ENCODE data around the gene MTM1.

- TF ChIP-seq ZNF513 (tag by site-specific recombination; IDR thresholded peaks at IDR 0.05) (no peak), ZNF426 (tag by site-specific recombination; IDR thresholded peaks at IDR 0.05) (no peak), CTCF (tag by site-specific recombination; IDR thresholded peaks at IDR 0.05) (no peak), REPIN1 (tag by site-specific recombination; IDR thresholded peaks at IDR 0.05; ENCODE audit: low read depth) (no peak), ZNF202 (tag by site-specific recombination; IDR thresholded peaks at IDR 0.05; ENCODE audit: borderline replicate concordance) (no peak), SP2 (tag by site-specific recombination; IDR thresholded peaks at IDR 0.05) (no peak)
Observed at GRCh38 chrX:150581093-150581775, 12.8 kb downstream of the MTM1 start.
